ENCODE results near the gene CDKL1.
A peak's percentile ranks its signal among the peaks of the same experiment; 100 is the strongest.

The CDKL1 gene

DNA sequence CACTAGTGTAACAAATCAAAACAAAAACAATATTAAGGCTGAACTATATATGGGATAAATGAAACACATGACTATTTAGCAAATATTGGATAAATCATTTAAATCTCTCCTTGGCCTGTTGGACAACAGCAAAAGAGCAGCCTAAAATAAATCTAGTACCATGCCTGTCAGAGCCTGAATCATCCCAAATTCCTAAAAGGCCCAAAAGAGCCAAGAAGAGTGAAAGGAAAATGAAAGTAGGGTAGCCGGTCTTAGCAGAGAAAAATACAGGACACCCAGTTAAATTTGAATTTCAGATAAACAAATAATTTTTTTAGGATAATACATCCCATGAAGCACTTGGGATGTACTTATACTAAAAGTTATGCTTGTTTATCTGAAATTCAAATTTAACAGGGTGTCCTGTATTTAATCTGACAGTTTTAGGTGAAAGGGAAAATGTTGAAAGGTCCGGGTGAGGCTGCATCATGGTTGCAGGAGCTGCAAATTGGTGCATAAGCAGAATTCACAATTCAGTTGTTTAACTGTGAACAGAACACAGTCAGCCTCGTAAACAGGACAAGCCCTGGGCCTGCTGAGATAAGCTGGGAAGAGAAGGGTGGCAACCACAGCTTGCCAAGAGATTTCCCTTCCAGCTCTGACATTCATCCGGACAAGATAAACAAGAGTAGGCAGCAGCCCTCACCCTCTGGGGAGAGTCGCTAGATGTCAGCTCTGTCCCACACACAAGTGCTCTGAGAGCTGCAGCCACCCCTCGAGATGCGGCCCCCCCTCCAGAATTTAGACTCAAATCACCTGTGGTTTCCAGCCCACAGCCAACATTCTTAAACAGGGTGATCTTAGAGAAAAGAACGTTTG, 54.2 kb downstream of the CDKL1 start:
- Mint-ChIP-seq H3K36me3 (ENCODE audit: low read depth) (no peaks in the 10 kb centered on the region), H3K27me3 (no peaks in the 10 kb centered on the region), H3K4me1 (ENCODE audit: low read depth) (peaks cover 11% of the 10 kb centered on the region), H3K27ac (no peak overlapping the region), H3K4me3 (no peak overlapping the region), H3K9me3 (no peaks in the 10 kb centered on the region)
- intact Hi-C loops (cut with micrococcal nuclease) = loop anchor here (10.0 kb wide), 1 partner anchor 52 kb away; the partner anchor contains the start of gene CDKL1

DNA sequence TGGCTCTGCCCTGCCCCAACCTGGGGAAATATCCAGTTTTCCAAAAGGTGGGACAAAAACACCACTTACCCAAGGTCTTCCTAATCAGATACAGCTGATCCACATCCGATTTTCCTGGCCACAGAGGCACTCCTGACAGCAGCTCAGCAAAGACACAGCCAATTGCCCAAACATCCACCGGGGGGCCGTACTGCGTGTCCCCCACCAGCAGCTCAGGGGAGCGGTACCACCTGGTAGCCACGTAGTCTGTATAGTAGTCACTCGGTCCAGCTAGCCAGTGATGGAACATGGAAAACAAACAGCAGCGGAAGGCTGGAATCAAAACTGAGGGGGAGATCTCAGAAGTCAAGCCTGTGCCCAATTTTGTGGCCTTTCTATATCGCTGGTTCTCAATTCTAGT, 55.7 kb downstream of the CDKL1 start:
- no peaks in the 10 kb centered on the region for H3K27me3 Mint-ChIP-seq
- intact Hi-C loops (cut with micrococcal nuclease) = loop anchor here (10.0 kb wide), 1 partner anchor 54 kb away; the partner anchor contains the start of gene CDKL1
- H3K4me1 Mint-ChIP-seq (ENCODE audit: low read depth) = peaks cover 12% of the 10 kb centered on the region
- H3K27ac Mint-ChIP-seq = no peak overlapping the region
- H3K9me3 Mint-ChIP-seq = no peaks in the 10 kb centered on the region
- H3K4me3 Mint-ChIP-seq = no peak overlapping the region
- H3K36me3 Mint-ChIP-seq (ENCODE audit: low read depth) = no peaks in the 10 kb centered on the region

DNA sequence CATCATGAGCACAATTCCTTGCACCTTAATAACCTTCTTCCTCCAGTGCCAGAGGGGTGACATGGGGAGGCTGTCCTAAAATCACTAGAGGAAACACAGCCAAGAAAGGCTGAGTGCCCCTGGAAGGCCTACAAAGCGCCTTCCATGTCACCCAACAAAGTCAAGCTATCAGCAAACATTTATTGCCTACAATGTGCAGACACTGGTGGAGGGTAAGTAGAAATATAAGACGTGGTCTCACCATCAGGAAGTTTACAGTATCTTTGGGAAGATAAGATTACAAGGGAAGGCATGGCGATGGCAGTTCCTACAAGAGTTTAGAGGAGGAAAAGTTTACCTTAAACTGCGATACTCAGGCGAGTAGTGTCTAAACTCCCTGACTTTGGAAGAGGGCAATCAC, 56.6 kb downstream of the CDKL1 start:
- intact Hi-C loops (cut with micrococcal nuclease) = loop anchor here (10.0 kb wide), 1 partner anchor 55 kb away; the partner anchor contains the start of gene CDKL1
- Mint-ChIP-seq H3K27me3 (no peaks in the 10 kb centered on the region), H3K9me3 (no peaks in the 10 kb centered on the region), H3K36me3 (ENCODE audit: low read depth) (no peaks in the 10 kb centered on the region), H3K4me1 (ENCODE audit: low read depth) (peaks cover 20% of the 10 kb centered on the region), H3K27ac (no peak overlapping the region), H3K4me3 (no peak overlapping the region)

DNA sequence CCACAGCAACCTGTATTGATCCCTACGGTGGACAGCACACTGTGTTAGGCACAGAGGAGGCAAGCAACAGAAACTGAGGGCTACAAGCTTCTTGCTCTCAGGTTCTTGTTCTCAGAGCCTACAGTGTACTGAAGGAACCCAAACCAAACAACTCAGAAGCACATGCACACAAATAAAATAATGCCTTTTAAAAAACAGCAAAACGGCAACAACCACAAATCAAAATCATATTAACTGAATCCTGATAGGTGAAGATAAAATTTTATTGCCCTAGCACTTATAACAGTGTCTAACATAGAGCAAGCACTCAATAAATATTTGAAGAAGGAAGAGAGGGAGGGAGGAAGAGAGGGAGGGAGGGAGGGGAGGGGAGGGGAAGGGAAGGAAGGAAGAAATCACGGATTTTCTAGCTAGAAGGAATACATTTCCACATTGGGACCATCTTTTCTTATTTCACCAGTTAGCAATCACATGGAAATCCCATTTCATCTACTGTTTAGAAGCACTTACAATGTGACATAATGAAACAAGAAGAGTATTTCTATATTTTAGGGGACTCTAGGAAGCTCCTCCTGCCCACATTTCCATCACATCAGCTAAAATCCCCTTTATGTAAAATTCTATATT, 57.4 kb downstream of the CDKL1 start:
- no peaks in the 10 kb centered on the region for H3K27me3 Mint-ChIP-seq
- H3K36me3 Mint-ChIP-seq (ENCODE audit: low read depth) = no peaks in the 10 kb centered on the region
- intact Hi-C loops (cut with micrococcal nuclease) = no loop called here
- H3K27ac Mint-ChIP-seq = no peak overlapping the region
- H3K4me3 Mint-ChIP-seq = no peak overlapping the region
- no peaks in the 10 kb centered on the region for H3K9me3 Mint-ChIP-seq
- H3K4me1 Mint-ChIP-seq (ENCODE audit: low read depth) = peaks cover 20% of the 10 kb centered on the region

DNA sequence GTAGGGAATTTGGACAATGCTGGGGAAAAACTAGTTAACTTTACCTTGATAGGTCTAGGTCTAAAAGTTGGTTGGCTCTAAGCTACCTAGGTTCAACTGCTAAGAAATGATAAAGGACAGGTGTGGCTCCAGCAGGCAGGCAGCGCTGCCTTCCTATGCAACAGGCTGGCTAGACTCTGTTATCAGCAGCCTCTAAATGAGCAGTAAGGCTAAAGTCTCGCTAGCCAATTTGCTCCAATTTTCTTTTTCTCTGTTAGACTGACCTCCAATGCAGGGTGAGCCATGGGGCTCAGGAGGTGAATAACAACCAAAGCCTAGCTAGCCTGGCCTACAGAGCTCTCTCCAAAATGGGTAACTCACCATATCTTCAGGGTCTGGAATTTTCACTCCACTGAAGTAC, 58.1 kb downstream of the CDKL1 start:
- Mint-ChIP-seq H3K4me3 (no peak overlapping the region), H3K36me3 (ENCODE audit: low read depth) (no peaks in the 10 kb centered on the region), H3K9me3 (no peaks in the 10 kb centered on the region), H3K4me1 (ENCODE audit: low read depth) (peaks cover 20% of the 10 kb centered on the region), H3K27ac (no peak overlapping the region), H3K27me3 (no peaks in the 10 kb centered on the region)
- intact Hi-C loops (cut with micrococcal nuclease) = no loop called here

DNA sequence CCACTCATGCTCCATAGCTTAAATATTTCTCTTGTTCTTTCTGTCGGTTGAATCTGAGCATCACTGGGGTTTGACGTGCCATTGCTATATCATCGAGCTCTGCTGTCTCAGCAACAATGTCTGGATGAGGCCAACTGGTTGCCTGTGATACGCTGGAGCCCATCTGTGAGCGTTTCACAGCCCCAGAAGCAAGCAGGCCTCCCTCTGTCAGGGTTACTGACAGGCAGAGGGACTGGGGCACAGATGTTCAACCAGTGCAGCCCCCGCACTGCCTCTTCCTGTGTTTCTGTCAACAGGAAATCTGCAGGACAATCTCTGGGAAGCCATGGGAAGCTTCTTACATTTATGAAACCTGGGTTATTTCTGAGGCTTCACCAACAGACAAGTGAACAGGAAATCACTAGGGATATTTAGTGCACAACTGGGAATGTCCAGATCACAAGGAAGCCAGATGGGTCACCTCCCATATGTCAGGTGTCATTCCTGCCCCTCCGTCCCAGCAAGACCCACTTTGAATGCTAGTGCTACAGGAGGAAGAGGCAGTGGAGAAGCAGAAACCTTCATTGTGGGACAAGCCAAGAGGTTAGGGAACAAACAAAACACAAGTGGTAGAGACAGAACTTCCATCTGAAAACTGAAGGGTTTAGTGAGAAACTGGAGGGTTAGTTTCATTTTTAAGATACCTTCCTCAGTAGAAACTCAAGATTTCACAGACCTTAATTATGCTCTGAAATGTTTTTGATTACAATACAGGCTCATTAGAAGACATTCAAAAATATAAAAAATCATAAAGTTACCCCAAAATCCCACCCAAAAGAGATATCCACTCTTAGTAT, 60.5 kb downstream of the CDKL1 start:
- H3K36me3 Mint-ChIP-seq (ENCODE audit: low read depth) = peaks cover 9% of the 10 kb centered on the region
- intact Hi-C loops (cut with micrococcal nuclease) = no loop called here
- peak overlapping the region; percentile 23 for H3K4me3 Mint-ChIP-seq
- H3K9me3 Mint-ChIP-seq = no peaks in the 10 kb centered on the region
- no peaks in the 10 kb centered on the region for H3K27me3 Mint-ChIP-seq
- peak overlapping the region; percentile 17 for H3K27ac Mint-ChIP-seq
- peaks cover 14% of the 10 kb centered on the region for H3K4me1 Mint-ChIP-seq (ENCODE audit: low read depth)

DNA sequence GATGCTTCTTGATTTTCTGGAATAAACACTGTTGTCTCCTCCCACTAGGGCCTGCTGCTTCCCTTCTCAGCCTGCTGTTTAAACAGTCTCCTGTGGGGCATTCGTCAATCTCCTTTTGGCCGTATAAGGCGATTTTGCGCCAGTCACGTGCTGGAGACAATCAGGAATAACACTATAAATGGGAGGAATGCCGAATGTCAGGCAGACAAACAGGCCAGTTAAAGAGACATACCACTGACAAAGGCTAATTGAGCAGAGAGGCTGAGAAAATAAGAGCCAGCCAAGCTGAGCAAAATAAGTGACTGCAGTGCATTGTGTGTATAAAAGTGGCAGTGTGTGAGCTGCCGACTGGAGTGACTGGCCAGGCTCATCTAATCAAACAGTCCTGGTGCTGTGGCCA, 61.3 kb downstream of the CDKL1 start:
- intact Hi-C loops (cut with micrococcal nuclease) = no loop called here
- H3K36me3 Mint-ChIP-seq (ENCODE audit: low read depth) = peaks cover 15% of the 10 kb centered on the region
- H3K27me3 Mint-ChIP-seq = no peaks in the 10 kb centered on the region
- no peak overlapping the region for H3K4me3 Mint-ChIP-seq
- H3K9me3 Mint-ChIP-seq = no peaks in the 10 kb centered on the region
- no peak overlapping the region for H3K27ac Mint-ChIP-seq
- H3K4me1 Mint-ChIP-seq (ENCODE audit: low read depth) = peaks cover 14% of the 10 kb centered on the region

DNA sequence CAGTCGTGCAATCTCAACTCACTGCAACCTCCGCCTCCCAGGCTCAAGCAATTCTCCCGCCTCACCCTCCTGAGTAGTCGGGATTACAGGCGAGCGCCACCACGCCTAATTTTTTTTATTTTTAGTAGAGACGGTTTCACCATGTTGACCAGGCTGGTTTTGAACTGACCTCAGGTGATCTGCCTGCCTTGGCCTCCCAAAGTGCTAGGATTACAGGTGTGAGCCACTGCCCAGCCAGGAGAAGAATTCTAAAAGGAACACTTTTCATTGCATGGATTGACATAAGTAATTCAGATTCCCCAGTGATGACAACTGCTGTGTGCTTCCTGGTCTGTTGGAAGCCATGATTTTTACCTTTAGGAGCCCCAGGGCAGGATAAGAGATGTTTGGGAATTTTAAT, 62.5 kb downstream of the CDKL1 start:
- Mint-ChIP-seq H3K4me1 (ENCODE audit: low read depth) (peaks cover 14% of the 10 kb centered on the region), H3K4me3 (no peak overlapping the region), H3K9me3 (no peaks in the 10 kb centered on the region), H3K36me3 (ENCODE audit: low read depth) (peaks cover 22% of the 10 kb centered on the region), H3K27ac (no peak overlapping the region), H3K27me3 (no peaks in the 10 kb centered on the region)
- intact Hi-C loops (cut with micrococcal nuclease) = no loop called here

DNA sequence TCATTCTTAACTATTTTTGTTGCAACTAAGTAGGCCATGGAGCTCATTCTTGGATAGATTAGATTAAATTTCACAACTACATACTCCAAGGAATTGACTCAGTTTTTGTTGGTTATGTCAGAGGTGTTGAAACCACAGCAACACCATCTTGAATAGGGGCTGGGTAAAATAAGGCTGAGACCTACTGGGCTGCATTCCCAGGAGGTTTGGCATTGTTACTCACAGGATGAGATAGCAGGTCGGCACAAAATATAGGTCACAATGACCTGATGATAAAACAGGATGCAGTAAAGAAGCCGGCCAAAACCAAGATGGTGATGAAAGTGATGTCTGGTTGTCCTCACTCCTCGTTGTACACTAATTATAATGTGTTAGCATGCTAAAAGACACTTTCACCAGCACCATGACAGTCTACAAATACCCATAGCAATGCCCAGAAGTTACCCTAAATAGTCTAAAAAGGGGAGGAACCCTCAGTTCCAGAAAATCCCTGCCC, 63.6 kb downstream of the CDKL1 start:
- Mint-ChIP-seq H3K27ac (no peak overlapping the region), H3K4me3 (no peak overlapping the region), H3K9me3 (no peaks in the 10 kb centered on the region), H3K36me3 (ENCODE audit: low read depth) (peaks cover 28% of the 10 kb centered on the region), H3K27me3 (no peaks in the 10 kb centered on the region), H3K4me1 (ENCODE audit: low read depth) (peaks cover 14% of the 10 kb centered on the region)
- intact Hi-C loops (cut with micrococcal nuclease) = no loop called here

DNA sequence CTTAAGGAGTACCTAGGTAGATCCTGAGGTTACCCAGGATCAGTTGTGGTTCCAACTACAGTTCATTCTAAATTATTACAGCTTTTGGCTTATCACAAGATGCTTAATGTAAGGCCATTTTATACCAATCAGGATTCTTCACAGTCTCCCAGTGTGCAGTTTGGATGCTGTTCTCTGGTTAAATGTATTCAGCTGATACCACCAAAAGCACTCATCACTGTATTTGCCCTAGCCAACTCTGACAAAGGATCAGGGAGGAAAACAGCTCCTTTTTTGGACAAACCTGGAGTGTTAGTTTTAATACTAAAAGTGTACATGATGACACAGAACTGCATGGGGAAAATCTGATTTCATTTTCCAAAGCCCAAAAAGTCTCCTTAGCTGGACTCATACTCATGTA, 65.1 kb downstream of the CDKL1 start:
- H3K27me3 Mint-ChIP-seq = no peaks in the 10 kb centered on the region
- no peaks in the 10 kb centered on the region for H3K9me3 Mint-ChIP-seq
- H3K27ac Mint-ChIP-seq = no peak overlapping the region
- intact Hi-C loops (cut with micrococcal nuclease) = no loop called here
- H3K4me3 Mint-ChIP-seq = no peak overlapping the region
- H3K4me1 Mint-ChIP-seq (ENCODE audit: low read depth) = peaks cover 14% of the 10 kb centered on the region
- H3K36me3 Mint-ChIP-seq (ENCODE audit: low read depth) = peaks cover 41% of the 10 kb centered on the region

DNA sequence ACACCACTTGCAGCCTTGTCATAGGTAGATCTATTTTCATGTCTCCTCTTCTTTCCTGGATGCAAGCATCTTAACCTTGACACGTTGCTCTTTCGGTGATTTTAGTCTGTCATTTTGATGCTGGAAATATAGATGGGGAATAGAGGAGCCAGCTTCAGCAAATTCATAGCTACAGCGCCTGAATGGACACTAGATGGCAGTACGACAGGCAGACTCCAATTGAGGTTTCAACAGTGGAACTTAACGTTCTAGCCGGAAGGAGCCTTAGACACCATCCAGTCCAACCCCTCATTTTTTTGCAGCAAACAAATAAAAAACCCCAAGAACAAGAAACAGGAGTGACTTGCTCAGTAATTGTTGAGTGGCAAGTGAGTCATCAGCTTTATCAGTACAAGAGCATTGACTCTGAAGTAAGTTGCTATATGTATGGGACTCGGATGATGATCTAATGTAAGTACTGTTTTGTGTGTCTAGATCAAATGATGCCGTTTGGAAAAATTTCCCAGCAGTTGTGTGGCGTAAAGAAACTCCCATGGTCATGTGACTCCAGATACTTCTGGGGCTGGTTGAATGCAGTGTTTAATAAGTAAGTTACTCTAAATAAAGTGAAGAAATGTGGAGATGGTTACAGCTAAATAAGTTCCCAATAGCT, 75.5 kb downstream of the CDKL1 start:
- no peaks in the 10 kb centered on the region for H3K27me3 Mint-ChIP-seq
- H3K9me3 Mint-ChIP-seq = no peaks in the 10 kb centered on the region
- peaks cover 40% of the 10 kb centered on the region for H3K36me3 Mint-ChIP-seq (ENCODE audit: low read depth)
- H3K27ac Mint-ChIP-seq = no peak overlapping the region
- intact Hi-C loops (cut with micrococcal nuclease) = loop anchor here (1.0 to 5.0 kb wide), 3 partner anchors 76 to 211 kb away; partner anchors contain the start of genes CDKL1 and MAP4K5
- H3K4me3 Mint-ChIP-seq = no peak overlapping the region
- H3K4me1 Mint-ChIP-seq (ENCODE audit: low read depth) = peaks cover 7% of the 10 kb centered on the region

DNA sequence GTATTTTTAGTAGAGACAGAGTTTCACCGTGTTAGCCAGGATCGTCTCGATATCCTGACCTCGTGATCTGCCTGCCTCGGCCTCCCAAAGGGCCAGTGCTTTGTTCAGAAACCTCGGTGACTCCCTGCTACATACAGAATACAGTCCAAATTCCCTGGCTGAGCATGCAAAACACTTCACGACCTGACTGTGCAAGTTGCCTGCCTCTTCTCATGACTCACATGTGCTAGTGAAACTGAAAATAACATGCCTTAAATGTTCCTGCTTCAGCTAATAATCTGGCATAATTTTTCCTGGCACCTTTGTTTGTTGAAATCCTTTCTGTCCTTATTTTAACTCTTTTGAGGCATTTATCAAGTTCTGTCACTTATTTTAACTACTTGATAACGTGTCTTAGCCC, 76.4 kb downstream of the CDKL1 start:
- no peak overlapping the region for H3K4me3 Mint-ChIP-seq
- H3K27ac Mint-ChIP-seq = no peak overlapping the region
- peaks cover 38% of the 10 kb centered on the region for H3K36me3 Mint-ChIP-seq (ENCODE audit: low read depth)
- peaks cover 7% of the 10 kb centered on the region for H3K4me1 Mint-ChIP-seq (ENCODE audit: low read depth)
- intact Hi-C loops (cut with micrococcal nuclease) = loop anchor here (2.0 to 5.0 kb wide), 2 partner anchors 77 to 117 kb away; partner anchors contain the start of gene CDKL1
- H3K27me3 Mint-ChIP-seq = no peaks in the 10 kb centered on the region
- H3K9me3 Mint-ChIP-seq = no peaks in the 10 kb centered on the region

DNA sequence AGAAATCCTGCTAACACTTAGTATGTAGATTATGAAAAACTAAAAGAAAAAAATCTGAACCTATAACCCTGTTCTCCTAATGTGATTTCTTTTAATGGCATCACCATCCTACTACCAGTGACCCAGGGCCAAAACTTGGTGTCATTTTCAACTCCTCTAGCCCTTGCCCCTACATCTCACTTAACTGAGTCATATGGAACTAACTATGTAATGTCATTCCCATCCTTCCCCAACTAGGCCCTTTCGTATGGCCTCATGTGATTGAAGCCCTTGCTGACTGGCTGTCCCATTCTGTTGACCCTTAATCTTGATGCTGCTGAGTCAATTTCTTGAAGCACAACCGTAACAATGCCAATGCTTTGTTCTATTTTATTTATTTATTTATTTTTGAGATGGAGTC, 77.0 kb downstream of the CDKL1 start:
- Mint-ChIP-seq H3K27me3 (no peaks in the 10 kb centered on the region), H3K4me3 (no peak overlapping the region), H3K4me1 (ENCODE audit: low read depth) (peaks cover 7% of the 10 kb centered on the region), H3K36me3 (ENCODE audit: low read depth) (peaks cover 39% of the 10 kb centered on the region), H3K9me3 (no peaks in the 10 kb centered on the region), H3K27ac (no peak overlapping the region)
- intact Hi-C loops (cut with micrococcal nuclease) = loop anchor here (2.0 to 5.0 kb wide), 2 partner anchors 77 to 118 kb away; partner anchors contain the start of gene CDKL1

Measured in dendritic cell treated with granulocyte-macrophage colony-stimulating factor and Interleukin-4, amounts not matched to agents 40 ng/mL and 50 ng/mL, for 4 days (primary cell).